GM18511 (cell line): ENCODE results near the gene CLDND2.

Source experiments
- ATAC-seq: cut with Tn5 transposase; IDR thresholded peaks from one replicate; pipeline ENCODE4 v1.9.1; 2021; ENCODE audit warnings: mild to moderate bottlenecking, moderate library complexity; ENCODE audit not compliant: unreplicated experiment

The CLDND2 gene

GRCh38 chr19:51333836-51334460, 34.9 kb downstream of the CLDND2 start:
- no peak for ATAC-seq

- ATAC-seq = no peak
Observed at GRCh38 chr19:51331716-51332115, 37.1 kb downstream of the CLDND2 start.

- ATAC-seq = no peak
Observed at GRCh38 chr19:51331193-51331592, 37.6 kb downstream of the CLDND2 start.

- no peak for ATAC-seq
Observed at GRCh38 chr19:51330366-51330765, 38.4 kb downstream of the CLDND2 start.

GRCh38 chr19:51329411-51329810, 39.4 kb downstream of the CLDND2 start:
- ATAC-seq = no peak

GRCh38 chr19:51327066-51328001, 41.5 kb downstream of the CLDND2 start:
- ATAC-seq = no peak

- no peak for ATAC-seq
Observed at GRCh38 chr19:51326216-51327065, 42.4 kb downstream of the CLDND2 start.

GRCh38 chr19:51325161-51325976, 43.4 kb downstream of the CLDND2 start:
- ATAC-seq = no peak

- no peak for ATAC-seq
Observed at GRCh38 chr19:51324167-51324481, 44.7 kb downstream of the CLDND2 start.

GRCh38 chr19:51323481-51324166, 45.2 kb downstream of the CLDND2 start:
- ATAC-seq = no peak

GRCh38 chr19:51321799-51322198, 47.0 kb downstream of the CLDND2 start:
- no peak for ATAC-seq

GRCh38 chr19:51320280-51320657, 48.5 kb downstream of the CLDND2 start:
- ATAC-seq = no peak

- no peak for ATAC-seq
Observed at GRCh38 chr19:51319649-51320279, 49.0 kb downstream of the CLDND2 start.

- no peak for ATAC-seq
Observed at GRCh38 chr19:51318687-51319648, 49.8 kb downstream of the CLDND2 start.

GRCh38 chr19:51317968-51318367, 50.8 kb downstream of the CLDND2 start:
- ATAC-seq = no peak

- no peak for ATAC-seq
Observed at GRCh38 chr19:51317376-51317775, 51.4 kb downstream of the CLDND2 start.
